OCI-LY7 (cell line): ENCODE data around the gene MTURN. TPM values are rescaled to one million over a fixed set of nuclear protein-coding genes. Genes with fewer than 3 reads are reported as not detected.
A peak's percentile ranks its signal among the peaks of the same experiment; 100 is the strongest.

Experiments
- BruUV-seq: library from RNA; stranded (reverse); fragments of 400-500 nt; replicated peaks from 2 replicates; lab custom pipeline; 2021; lab: Mats Ljungman, UMichigan
- CTCF ChIA-PET: fragments of 300-600 bp; sonication (Branson Sonifier 250); formaldehyde crosslinking; loops from one replicate; lab custom pipeline; 2022; ENCODE audit warnings: antibody characterized with exemption; ENCODE audit not compliant: unreplicated experiment; lab: Charles Lee
- POLR2A ChIA-PET: fragments of 300-600 bp; sonication (Branson Sonifier 250); formaldehyde crosslinking; loops from one replicate; lab custom pipeline; 2022; ENCODE audit warnings: antibody characterized with exemption; lab: Charles Lee
- DNase-seq: peaks from one replicate; pipeline ENCODE4 v3.0.0-alpha.2; 2015; ENCODE audit warnings: low spot score
- H2AFZ ChIP-seq: fragments of 200-600 bp; sonication (generic), shearing (Covaris generic); 2 replicates; pipeline ENCODE4 v1.6.1; 2014; ENCODE audit warnings: mild to moderate bottlenecking, antibody characterized with exemption, low read length, moderate library complexity
- H3K27ac ChIP-seq: fragments of 200-600 bp; sonication (generic); 2 replicates; pipeline ENCODE4 v1.5.1; 2014; ENCODE audit warnings: mixed run types, low read depth, mild to moderate bottlenecking, moderate library complexity, low read length, inconsistent platforms; ENCODE audit not compliant: poor library complexity, severe bottlenecking
- H3K36me3 ChIP-seq: fragments of 200-600 bp; sonication (generic); 2 replicates; pipeline ENCODE4 v1.6.1; 2014; ENCODE audit warnings: mild to moderate bottlenecking, antibody characterized with exemption, low read length, moderate library complexity, mixed read lengths; ENCODE audit not compliant: insufficient read depth
- H3K4me1 ChIP-seq: fragments of 200-600 bp; sonication (generic); 2 replicates; pipeline ENCODE4 v1.5.1; 2014; ENCODE audit warnings: mild to moderate bottlenecking, low read length; ENCODE audit not compliant: insufficient read depth, poor library complexity, severe bottlenecking
- H3K4me2 ChIP-seq: fragments of 200-600 bp; sonication (generic); 2 replicates; pipeline ENCODE4 v1.6.1; 2014; ENCODE audit warnings: mild to moderate bottlenecking, low read length
- H3K4me3 ChIP-seq: fragments of 200-600 bp; sonication (generic); 2 replicates; pipeline ENCODE4 v1.5.1; 2014; ENCODE audit warnings: mild to moderate bottlenecking, low read depth, low read length; ENCODE audit not compliant: poor library complexity, severe bottlenecking
- H3K79me2 ChIP-seq: fragments of 200-600 bp; sonication (generic); 2 replicates; pipeline ENCODE4 v1.6.1; 2016; ENCODE audit warnings: low read depth, mild to moderate bottlenecking, low read length, moderate library complexity, mixed read lengths; ENCODE audit not compliant: insufficient read depth
- H3K9me2 ChIP-seq: fragments of 200-600 bp; sonication (generic); 2 replicates; pipeline ENCODE4 v1.6.1; 2016; ENCODE audit warnings: mild to moderate bottlenecking, low read length, mixed read lengths; ENCODE audit not compliant: insufficient read depth
- H3K9me3 ChIP-seq: fragments of 200-600 bp; sonication (generic); 2 replicates; pipeline ENCODE4 v1.6.1; 2014; ENCODE audit warnings: mild to moderate bottlenecking, mixed run types, low read length, mixed read lengths
- H4K20me1 ChIP-seq: fragments of 200-600 bp; sonication (generic); 2 replicates; pipeline ENCODE4 v1.6.1; 2014; ENCODE audit warnings: mild to moderate bottlenecking, antibody characterized with exemption, low read length, moderate library complexity, mixed read lengths; ENCODE audit not compliant: insufficient read depth
- EZH2phosphoT487 ChIP-seq: fragments of 200-600 bp; sonication (generic); IDR thresholded peaks from 2 replicates; pipeline ENCODE4 v1.6.1; 2018; ENCODE audit warnings: low read depth, borderline replicate concordance, mild to moderate bottlenecking, mixed run types, antibody characterized with exemption, low read length, moderate library complexity, mixed read lengths
- intact Hi-C: fragments of 100-400 bp; cut with micrococcal nuclease; formaldehyde crosslinking; loops from one replicate; pipeline ENCODE4 v1.10.0; 2022; ENCODE audit not compliant: unreplicated experiment
- total RNA-seq, 2 experiments: library from RNA; depleted of rRNA in 1 of 2; stranded (reverse); fragments of >200 nt in 1 of 2; shearing (Covaris generic) in 1 of 2; gene quantifications; 2 replicates each; pipeline ENCODE4 v1.2.3, GENCODE V29; 2014 to 2022
- TF ChIP-seq, protein P1 (sequence below): fragments of 200-600 bp; sonication (generic); conservative IDR thresholded peaks from 2 replicates; pipeline ENCODE4 v1.5.1; 2014; ENCODE audit warnings: mild to moderate bottlenecking, antibody characterized with exemption, low read length, moderate library complexity, mixed read lengths

The MTURN gene
- total RNA-seq, 2 experiments from 2014 or later: 2.9 to 4.1 TPM

DNA sequence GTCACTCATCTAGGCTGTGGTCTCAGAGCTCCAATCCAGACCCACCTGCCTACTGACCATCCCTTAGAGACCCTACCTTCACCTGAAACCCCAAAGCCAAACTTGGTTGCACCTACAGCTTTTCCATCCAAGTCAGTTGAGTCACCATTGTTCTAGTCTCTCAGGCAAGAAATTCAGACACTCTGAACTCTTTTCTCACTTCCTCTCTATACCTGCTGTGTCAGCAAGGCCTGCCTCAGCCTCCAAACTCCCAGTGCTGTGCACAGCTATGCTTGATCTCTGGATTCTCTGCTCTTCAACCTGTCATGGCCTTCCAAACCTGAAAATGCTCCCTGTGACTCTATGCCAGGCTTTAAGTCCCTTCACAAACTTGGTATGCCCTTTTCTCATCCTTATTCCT, 47.4 kb upstream of the MTURN start:
- Histone ChIP-seq H3K4me1 (no peaks in the 10 kb centered on the region), H3K27ac (no peak overlapping the region), H3K4me2 (no peak overlapping the region), H3K4me3 (no peak overlapping the region), H3K79me2 (no peaks in the 10 kb centered on the region), H4K20me1 (no peaks in the 10 kb centered on the region), H3K36me3 (no peaks in the 10 kb centered on the region), H2AFZ (no peak overlapping the region), H3K9me3 (no peaks in the 10 kb centered on the region), H3K9me2 (no peaks in the 10 kb centered on the region)
- POLR2A ChIA-PET: interaction anchor here (1.2 kb wide), 1 partner anchor 13 kb away, joined by 4 read pairs; no protein-coding TSS in a partner anchor
- peak; percentile 18 for DNase-seq
- no peak for TF ChIP-seq EZH2phosphoT487
- CTCF ChIA-PET: no interaction called here
- BruUV-seq: no TSS peak
- intact Hi-C loops: no loop called here

DNA sequence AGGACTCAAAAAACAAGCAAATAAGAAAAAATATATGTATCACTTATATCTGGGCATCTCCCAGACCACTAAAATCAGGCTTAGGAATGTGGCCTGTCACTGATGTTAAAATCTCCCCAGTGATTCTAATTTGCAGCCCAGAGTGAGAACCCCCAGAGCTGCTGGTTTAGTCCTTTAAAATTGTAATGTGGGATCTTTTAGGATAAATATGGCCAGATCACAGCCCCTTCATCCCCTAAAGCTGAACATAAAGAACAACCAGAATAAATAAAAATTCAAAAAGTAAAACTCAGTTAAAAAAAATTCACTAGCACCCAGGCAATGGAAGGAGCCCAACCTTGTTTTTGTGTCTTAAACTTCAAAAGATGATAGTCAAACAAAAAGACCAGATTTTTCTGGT, 46.4 kb upstream of the MTURN start:
- BruUV-seq: no TSS peak
- H3K27ac ChIP-seq: no peak overlapping the region
- DNase-seq: no peak
- ChIA-PET POLR2A (interaction anchor here (0.6 to 1.2 kb wide), 2 partner anchors 12 to 260 kb away, joined by 3 to 4 read pairs; no protein-coding TSS in a partner anchor), CTCF (no interaction called here)
- no peak for TF ChIP-seq EZH2phosphoT487
- TF ChIP-seq, protein P1, sequence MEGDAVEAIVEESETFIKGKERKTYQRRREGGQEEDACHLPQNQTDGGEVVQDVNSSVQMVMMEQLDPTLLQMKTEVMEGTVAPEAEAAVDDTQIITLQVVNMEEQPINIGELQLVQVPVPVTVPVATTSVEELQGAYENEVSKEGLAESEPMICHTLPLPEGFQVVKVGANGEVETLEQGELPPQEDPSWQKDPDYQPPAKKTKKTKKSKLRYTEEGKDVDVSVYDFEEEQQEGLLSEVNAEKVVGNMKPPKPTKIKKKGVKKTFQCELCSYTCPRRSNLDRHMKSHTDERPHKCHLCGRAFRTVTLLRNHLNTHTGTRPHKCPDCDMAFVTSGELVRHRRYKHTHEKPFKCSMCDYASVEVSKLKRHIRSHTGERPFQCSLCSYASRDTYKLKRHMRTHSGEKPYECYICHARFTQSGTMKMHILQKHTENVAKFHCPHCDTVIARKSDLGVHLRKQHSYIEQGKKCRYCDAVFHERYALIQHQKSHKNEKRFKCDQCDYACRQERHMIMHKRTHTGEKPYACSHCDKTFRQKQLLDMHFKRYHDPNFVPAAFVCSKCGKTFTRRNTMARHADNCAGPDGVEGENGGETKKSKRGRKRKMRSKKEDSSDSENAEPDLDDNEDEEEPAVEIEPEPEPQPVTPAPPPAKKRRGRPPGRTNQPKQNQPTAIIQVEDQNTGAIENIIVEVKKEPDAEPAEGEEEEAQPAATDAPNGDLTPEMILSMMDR: no peak
- H3K9me2 ChIP-seq: no peaks in the 10 kb centered on the region
- H3K4me1 ChIP-seq: no peaks in the 10 kb centered on the region
- no peak overlapping the region for H3K4me2 ChIP-seq
- H3K79me2 ChIP-seq: no peaks in the 10 kb centered on the region
- H4K20me1 ChIP-seq: no peaks in the 10 kb centered on the region
- no peaks in the 10 kb centered on the region for H3K36me3 ChIP-seq
- H2AFZ ChIP-seq: no peak overlapping the region
- intact Hi-C loops: no loop called here
- H3K4me3 ChIP-seq: no peak overlapping the region
- H3K9me3 ChIP-seq: no peaks in the 10 kb centered on the region

DNA sequence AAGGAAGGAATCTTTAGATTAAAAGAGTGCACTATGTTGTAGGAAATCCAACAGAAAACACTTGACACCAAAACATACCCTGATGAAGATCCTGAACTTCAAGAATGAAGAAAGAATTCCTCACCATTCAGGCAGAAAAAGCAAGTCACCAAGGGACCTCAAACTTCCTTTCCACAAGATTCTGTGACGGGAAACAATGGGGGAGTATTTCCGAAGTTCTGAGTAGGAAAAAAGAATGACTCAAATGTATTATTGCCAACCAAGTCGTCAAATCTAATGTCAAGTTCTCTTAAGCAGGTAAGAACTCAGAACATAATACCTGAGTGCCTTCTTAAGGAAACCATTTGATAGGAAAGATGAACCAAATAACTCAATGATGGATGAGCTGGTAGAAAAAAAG, 44.7 kb upstream of the MTURN start:
- BruUV-seq: no TSS peak
- CTCF ChIA-PET: no interaction called here
- no peak overlapping the region for H2AFZ ChIP-seq

More for the DNA sequence above, 44.7 kb upstream of the MTURN start:
- Histone ChIP-seq H3K9me2 (no peaks in the 10 kb centered on the region), H3K4me3 (no peak overlapping the region), H3K36me3 (no peaks in the 10 kb centered on the region), H3K9me3 (no peaks in the 10 kb centered on the region), H3K27ac (no peak overlapping the region), H3K79me2 (no peaks in the 10 kb centered on the region), H4K20me1 (no peaks in the 10 kb centered on the region), H3K4me2 (no peak overlapping the region), H3K4me1 (no peaks in the 10 kb centered on the region)
- no peak for TF ChIP-seq EZH2phosphoT487
- TF ChIP-seq, protein P1: no peak
- intact Hi-C loops: no loop called here
- DNase-seq: no peak
- POLR2A ChIA-PET: interaction anchor here (0.6 to 1.8 kb wide), 5 partner anchors 8 to 213 kb away, joined by 3 to 8 read pairs (median 3); no protein-coding TSS in a partner anchor
